ENCODE data around the gene SLN.

DNA sequence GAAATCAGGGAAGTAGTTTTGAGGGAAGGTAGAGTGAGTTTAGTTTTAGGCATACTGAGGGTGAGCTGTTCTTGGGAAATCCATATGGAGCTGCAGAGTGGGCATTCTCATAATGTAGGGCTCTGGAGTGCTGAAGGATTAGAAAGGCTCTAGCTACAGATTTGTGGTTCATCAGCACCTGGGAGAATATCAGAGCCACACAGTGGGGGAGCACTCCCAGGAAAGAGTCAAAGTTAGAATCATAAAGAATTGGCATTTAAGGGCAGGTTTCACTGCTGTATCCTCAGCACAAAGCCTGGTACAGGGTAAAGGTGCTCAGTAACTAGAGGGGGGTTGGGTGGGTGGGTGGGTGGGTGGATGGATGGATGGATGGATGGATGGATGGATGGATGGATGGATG is 52.5 kb downstream of the SLN start:
- TF ChIP-seq EZH2 (IDR thresholded peaks at IDR 0.05; ENCODE audit: insufficient read depth, poor library complexity, severe bottlenecking) (no peak), EZH2phosphoT487 (IDR thresholded peaks at IDR 0.05; ENCODE audit: insufficient read depth, low read depth) (no peak)
